Psoas muscle (tissue), 8 donors: ENCODE results near the gene XIRP2. TPM values are rescaled to one million over a fixed set of nuclear protein-coding genes. Genes with fewer than 3 reads are reported as not detected.

Source experiments
- ATAC-seq, 4 donors: fragments of 200-7000 bp; cut with Tn5 transposase; one replicate each; pipeline ENCODE4 v1.9.1; 2020; ENCODE audit warnings: moderate library complexity in 3 of 4, mild to moderate bottlenecking in 2 of 4
- DNase-seq, 2 donors: peaks; one replicate each; pipeline ENCODE4 v3.0.0-alpha.2; 2020
- H3K27ac ChIP-seq: fragments of 200-600 bp; one replicate; pipeline ENCODE4 v1.8.0; 2022
- H3K27me3 ChIP-seq, 3 donors: fragments of 200-600 bp in 1 of 3; one replicate each; pipeline versions ENCODE4 v1.6.1 to v1.8.0; 2013 to 2022; ENCODE audit warnings: low read length in 2 of 3, mild to moderate bottlenecking in 2 of 3, moderate library complexity in 1 of 3; ENCODE audit not compliant: insufficient read depth in 3 of 3
- H3K36me3 ChIP-seq, 2 donors: fragments of 200-600 bp in 1 of 2; one replicate each; pipeline versions ENCODE4 v1.6.1 to v1.8.0; 2013 to 2022; ENCODE audit warnings: low read depth in 1 of 2, mild to moderate bottlenecking in 1 of 2, moderate library complexity in 1 of 2; ENCODE audit not compliant: insufficient read depth in 1 of 2
- H3K4me1 ChIP-seq: fragments of 200-600 bp; one replicate; pipeline ENCODE4 v1.8.0; 2022
- H3K4me3 ChIP-seq: fragments of 200-600 bp; one replicate; pipeline ENCODE4 v1.8.0; 2022; ENCODE audit warnings: mild to moderate bottlenecking
- H3K9me3 ChIP-seq: fragments of 200-600 bp; one replicate; pipeline ENCODE4 v1.8.0; 2022
- CTCF ChIP-seq: fragments of 200-600 bp; IDR thresholded peaks from one replicate; pipeline ENCODE4 v1.8.0; 2022; ENCODE audit warnings: antibody characterized with exemption
- WGBS, 3 donors: extraction: QIAGEN DNeasy Blood & Tissue Kit; methylation state at CpG; one replicate each; pipeline versions ENCODE4 v1.1.6 to v1.1.7; 2013; 5-methylcytosine and 5-hydroxymethylcytosine counted together
- intact Hi-C, 2 donors: fragments of 100-400 bp; cut with DNase I; formaldehyde crosslinking; loops; one replicate each; pipeline versions ENCODE4 v1.11.0 to v1.14.2; 2022
- polyA plus RNA-seq, 3 donors: library from polyadenylated mRNA; stranded (reverse); fragments of 200-250 nt; gene quantifications; one replicate each; pipeline ENCODE4 v1.2.3, GENCODE V29; 2013
- total RNA-seq, 4 donors: library from RNA; stranded (reverse); fragmentation: NEBNext Ultra II Directional in 2 of 4; extraction: Animal tissue kit (Norgen Biotek cat#: 25700) in 2 of 4; gene quantifications; one replicate each; pipeline versions ENCODE4 v1.2.1 to v1.2.4, GENCODE V29; 2021 to 2023
- donor health status: healthy with polysubstance abuse.
- donor health status: DM: no; HTN: no; CAD: no; lungs with moderate emphysema.
- donor health status: Bipolar disorder and iron deficiency.
- donor health status: healthy.
- donor health status: DM: yes; HTN: yes; CAD: no.
- donor health status: DM: no; HTN: no; CAD: no.
- donor health status: DM: no; HTN: no; CAD: no.
- donor health status: DM: yes; HTN: yes; CAD: no.

Gene XIRP2
- total and polyA plus RNA-seq, 7 donors = 355 to 8,701 (median 2,071) TPM

GRCh38 chr2:167132066-167132465 is 243.8 kb downstream of the XIRP2 start:
- Histone ChIP-seq H3K27ac (peak overlapping the region; percentile 62), H3K36me3 (no peaks in the 10 kb centered on the region), H3K27me3 (no peaks in the 10 kb centered on the region), H3K4me1 (peaks cover 22% of the 10 kb centered on the region), H3K4me3 (no peak overlapping the region), H3K9me3 (no peaks in the 10 kb centered on the region)
- DNase-seq (no peak), ATAC-seq (peak; percentile 62 to 91 (median 76))
- WGBS, 3 donors = 83 to 90% (median 85%) methylated on average over 1 of the region's 1 CpG
- no peak for TF ChIP-seq CTCF
- intact Hi-C loops = loop anchor here in 1 of 2 donors (5.0 to 10.0 kb wide), 2 partner anchors 80 to 613 kb away; no protein-coding TSS in a partner anchor

GRCh38 chr2:167132906-167133555 is 244.8 kb downstream of the XIRP2 start:
- Histone ChIP-seq H3K4me1 (peaks cover 22% of the 10 kb centered on the region), H3K27me3 (no peaks in the 10 kb centered on the region), H3K9me3 (no peaks in the 10 kb centered on the region), H3K4me3 (no peak overlapping the region), H3K36me3 (no peaks in the 10 kb centered on the region), H3K27ac (peak overlapping the region; percentile 62)
- intact Hi-C loops = loop anchor here in 1 of 2 donors (5.0 to 10.0 kb wide), 2 partner anchors 79 to 612 kb away; no protein-coding TSS in a partner anchor
- 40 to 74% (median 62%) methylated on average over 3 of the region's 3 CpGs for WGBS, 3 donors
- ATAC-seq (peak; percentile 57 to 81 (median 75)), DNase-seq (no peak)
- TF ChIP-seq CTCF = no peak

GRCh38 chr2:167133614-167134013 is 245.3 kb downstream of the XIRP2 start:
- no peak for TF ChIP-seq CTCF
- peak in 2 of 4 donors; percentile 32 to 39 for ATAC-seq
- Histone ChIP-seq H3K36me3 (no peaks in the 10 kb centered on the region), H3K9me3 (no peaks in the 10 kb centered on the region), H3K4me3 (no peak overlapping the region), H3K27ac (peak overlapping the region; percentile 62), H3K4me1 (peaks cover 22% of the 10 kb centered on the region), H3K27me3 (no peaks in the 10 kb centered on the region)
- intact Hi-C loops = loop anchor here in 1 of 2 donors (5.0 to 10.0 kb wide), 2 partner anchors 79 to 611 kb away; no protein-coding TSS in a partner anchor
- DNase-seq = no peak
- WGBS, 3 donors = 38 to 68% (median 59%) methylated on average over 2 of the region's 2 CpGs

- ATAC-seq (no peak), DNase-seq (no peak)
- Histone ChIP-seq H3K27ac (peak overlapping the region; percentile 62), H3K4me1 (peaks cover 22% of the 10 kb centered on the region), H3K27me3 (no peaks in the 10 kb centered on the region), H3K9me3 (no peaks in the 10 kb centered on the region), H3K4me3 (no peak overlapping the region), H3K36me3 (no peaks in the 10 kb centered on the region)
- TF ChIP-seq CTCF = no peak
- whole genome bisulfite sequencing, 3 donors = 76 to 88% (median 79%) methylated on average over 6 of the region's 6 CpGs
- intact Hi-C loops = loop anchor here in 1 of 2 donors (5.0 to 10.0 kb wide), 2 partner anchors 78 to 610 kb away; no protein-coding TSS in a partner anchor
These were observed 246.2 kb downstream of the XIRP2 start for GRCh38 chr2:167134381-167135072.
